ENCODE measurements around the gene OAS2. TPM values are rescaled to one million over a fixed set of nuclear protein-coding genes. Genes with fewer than 3 reads are reported as not detected.

Gene OAS2
- total and polyA plus RNA-seq, 2 of the 8 experiments (the other 6 are each of a cell fraction or from before 2014, with no cell fraction given) = 0.06 TPM; not detected in 1

GRCh38 chr12:113058553-113058952 is 80.2 kb downstream of the OAS2 start (continued):
- no peak for TF ChIP-seq CTCF (IDR thresholded peaks at IDR 0.05; ENCODE audit: control extremely low read depth in 1 of 3, insufficient read depth in 1 of 3, low read depth in 1 of 3, low read length in 3 of 3)
- no peak for TF ChIP-seq MAX (IDR thresholded peaks at IDR 0.05)
- TF ChIP-seq GTF2F1 (IDR thresholded peaks at IDR 0.05; ENCODE audit: borderline replicate concordance, low read depth, low read length) = no peak
- TF ChIP-seq BCL11A (IDR thresholded peaks at IDR 0.05; ENCODE audit: low read depth in 2 of 2, low read length in 2 of 2) = no peak
- no peak for TF ChIP-seq SIX5 (IDR thresholded peaks at IDR 0.05; ENCODE audit: low read depth, low read length)
- no peak for TF ChIP-seq E2F6 (IDR thresholded peaks at IDR 0.05)
- TF ChIP-seq KDM5A (IDR thresholded peaks at IDR 0.05; ENCODE audit: low read length) = no peak
- TF ChIP-seq ZNF274 (IDR thresholded peaks at IDR 0.05; ENCODE audit: borderline replicate concordance, extremely low read depth, low read length) = no peak
